WTC11 (cell line): ENCODE results near the gene PPP1R9A.

Experiments
- CTCF ChIP-seq: fragments of 200-600 bp; IDR thresholded peaks from 2 replicates; pipeline ENCODE4 v1.8.0; 2022; ENCODE audit warnings: antibody characterized with exemption
- E2F4 ChIP-seq: sonication (generic); formaldehyde crosslinking; IDR thresholded peaks from 2 replicates; pipeline ENCODE4 v1.8.1; 2022; ENCODE audit warnings: low read depth, mild to moderate bottlenecking, moderate library complexity, missing genetic modification reagents, borderline replicate concordance
- KAT7 ChIP-seq: sonication (generic); formaldehyde crosslinking; IDR thresholded peaks from 2 replicates; pipeline ENCODE4 v1.8.1; 2023; ENCODE audit warnings: missing genetic modification reagents, mild to moderate bottlenecking, borderline replicate concordance
- MLX ChIP-seq: sonication (generic); formaldehyde crosslinking; IDR thresholded peaks from 2 replicates; pipeline ENCODE4 v1.8.1; 2023; ENCODE audit warnings: mild to moderate bottlenecking, missing genetic modification reagents, moderate library complexity
- NFYB ChIP-seq: sonication (generic); formaldehyde crosslinking; conservative IDR thresholded peaks from 2 replicates; pipeline ENCODE4 v1.8.0; 2022; ENCODE audit warnings: low read depth, missing genetic modification reagents
- ZNF121 ChIP-seq: sonication (generic); formaldehyde crosslinking; IDR thresholded peaks from 2 replicates; pipeline ENCODE4 v1.8.0; 2023; ENCODE audit warnings: missing genetic modification reagents
- TF ChIP-seq, protein P1 (sequence below): sonication (generic); formaldehyde crosslinking; IDR thresholded peaks from 2 replicates; pipeline ENCODE4 v1.8.1; 2023; ENCODE audit warnings: mild to moderate bottlenecking, missing genetic modification reagents
- TF ChIP-seq, protein P2 (sequence below): sonication (generic); formaldehyde crosslinking; IDR thresholded peaks from 2 replicates; pipeline ENCODE4 v1.8.0; 2023; ENCODE audit warnings: missing genetic modification reagents

GRCh38 chr7:95330961-95331337, 423.6 kb downstream of the PPP1R9A start:
- TF ChIP-seq ZNF121 = no peak
- no peak for TF ChIP-seq CTCF
- no peak for TF ChIP-seq KAT7 (CRISPR knock-in tag)
- TF ChIP-seq MLX (CRISPR knock-in tag) = no peak
- no peak for TF ChIP-seq NFYB (CRISPR knock-in tag)
- TF ChIP-seq E2F4 (CRISPR knock-in tag) = no peak
- TF ChIP-seq, protein P1, sequence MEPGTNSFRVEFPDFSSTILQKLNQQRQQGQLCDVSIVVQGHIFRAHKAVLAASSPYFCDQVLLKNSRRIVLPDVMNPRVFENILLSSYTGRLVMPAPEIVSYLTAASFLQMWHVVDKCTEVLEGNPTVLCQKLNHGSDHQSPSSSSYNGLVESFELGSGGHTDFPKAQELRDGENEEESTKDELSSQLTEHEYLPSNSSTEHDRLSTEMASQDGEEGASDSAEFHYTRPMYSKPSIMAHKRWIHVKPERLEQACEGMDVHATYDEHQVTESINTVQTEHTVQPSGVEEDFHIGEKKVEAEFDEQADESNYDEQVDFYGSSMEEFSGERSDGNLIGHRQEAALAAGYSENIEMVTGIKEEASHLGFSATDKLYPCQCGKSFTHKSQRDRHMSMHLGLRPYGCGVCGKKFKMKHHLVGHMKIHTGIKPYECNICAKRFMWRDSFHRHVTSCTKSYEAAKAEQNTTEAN (CRISPR knock-in tag) = no peak
- TF ChIP-seq, protein P2, sequence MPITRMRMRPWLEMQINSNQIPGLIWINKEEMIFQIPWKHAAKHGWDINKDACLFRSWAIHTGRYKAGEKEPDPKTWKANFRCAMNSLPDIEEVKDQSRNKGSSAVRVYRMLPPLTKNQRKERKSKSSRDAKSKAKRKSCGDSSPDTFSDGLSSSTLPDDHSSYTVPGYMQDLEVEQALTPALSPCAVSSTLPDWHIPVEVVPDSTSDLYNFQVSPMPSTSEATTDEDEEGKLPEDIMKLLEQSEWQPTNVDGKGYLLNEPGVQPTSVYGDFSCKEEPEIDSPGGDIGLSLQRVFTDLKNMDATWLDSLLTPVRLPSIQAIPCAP (CRISPR knock-in tag) = no peak
